ENCODE data around the gene SPG7.

The SPG7 gene

GRCh38 chr16:89485701-89486246, 22.4 kb upstream of the SPG7 start:
- DNase-seq (ENCODE audit: low read depth, low spot score) = no peak

GRCh38 chr16:89489040-89489897, 18.9 kb upstream of the SPG7 start:
- DNase-seq (ENCODE audit: low read depth, low spot score) = peak; percentile 74

GRCh38 chr16:89489898-89490438, 18.2 kb upstream of the SPG7 start:
- DNase-seq (ENCODE audit: low read depth, low spot score) = no peak

GRCh38 chr16:89490439-89491237, 17.6 kb upstream of the SPG7 start, which contains the start of gene ANKRD11:
ANKRD11 (minus strand) TSS chr16:89490561; CDS start chr16:89317019, 173,542 bp downstream.
- peak; percentile 99 for DNase-seq (ENCODE audit: low read depth, low spot score)

GRCh38 chr16:89491238-89491869, 16.8 kb upstream of the SPG7 start:
- DNase-seq (ENCODE audit: low read depth, low spot score) = no peak

GRCh38 chr16:89491974-89492687, 16.1 kb upstream of the SPG7 start:
- no peak for DNase-seq (ENCODE audit: low read depth, low spot score)

GRCh38 chr16:89493776-89494175, 14.4 kb upstream of the SPG7 start:
- no peak for DNase-seq (ENCODE audit: low read depth, low spot score)

- DNase-seq (ENCODE audit: low read depth, low spot score) = no peak
Measured at GRCh38 chr16:89495121-89495520, 13.1 kb upstream of the SPG7 start.

- DNase-seq (ENCODE audit: low read depth, low spot score) = no peak
Measured at GRCh38 chr16:89498839-89499238, 9.4 kb upstream of the SPG7 start.

- DNase-seq (ENCODE audit: low read depth, low spot score) = no peak
Measured at GRCh38 chr16:89499767-89500166, 8.4 kb upstream of the SPG7 start.

GRCh38 chr16:89502081-89502843, 5.9 kb upstream of the SPG7 start:
- DNase-seq (ENCODE audit: low read depth, low spot score) = no peak

GRCh38 chr16:89504091-89504490, 4.1 kb upstream of the SPG7 start:
- DNase-seq (ENCODE audit: low read depth, low spot score) = no peak

- peak; percentile 81 for DNase-seq (ENCODE audit: low read depth, low spot score)
Measured at GRCh38 chr16:89505204-89506112, 2.7 kb upstream of the SPG7 start.

- no peak for DNase-seq (ENCODE audit: low read depth, low spot score)
Measured at GRCh38 chr16:89506113-89506504, 2.1 kb upstream of the SPG7 start.

GRCh38 chr16:89506791-89507191, 1.4 kb upstream of the SPG7 start:
- no peak for DNase-seq (ENCODE audit: low read depth, low spot score)

GRCh38 chr16:89507214-89507833, 879 bp upstream of the SPG7 start:
- DNase-seq (ENCODE audit: low read depth, low spot score) = no peak

GRCh38 chr16:89510526-89510925, 2.3 kb downstream of the SPG7 start:
- DNase-seq (ENCODE audit: low read depth, low spot score) = no peak

- no peak for DNase-seq (ENCODE audit: low read depth, low spot score)
Measured at GRCh38 chr16:89511374-89511773, 3.2 kb downstream of the SPG7 start.

- no peak for DNase-seq (ENCODE audit: low read depth, low spot score)
Measured at GRCh38 chr16:89512453-89512852, 4.2 kb downstream of the SPG7 start.
